H1 (cell line): ENCODE results near the gene ILF2. TPM values are rescaled to one million over a fixed set of nuclear protein-coding genes. Genes with fewer than 3 reads are reported as not detected.

ENCODE experiments used
- CTCF ChIA-PET: fragments of 300-600 bp; sonication (Branson Sonifier 250); formaldehyde crosslinking; loops from one replicate; lab custom pipeline; 2021; ENCODE audit not compliant: partially characterized antibody; lab: Charles Lee
- POLR2A ChIA-PET: fragments of 300-600 bp; sonication (Branson Sonifier 250); formaldehyde crosslinking; loops from one replicate; lab custom pipeline; 2021; ENCODE audit warnings: inconsistent platforms; ENCODE audit not compliant: partially characterized antibody; lab: Charles Lee
- DNase-seq, 2 experiments: peaks; one replicate each; pipeline versions ENCODE4 v3.0.0 to v3.0.0-alpha.2; 2010 to 2022; ENCODE audit warnings: low spot score in 2 of 2, low read depth in 1 of 2, mixed read lengths in 1 of 2
- FAIRE-seq: peaks from 2 replicates; lab custom pipeline; 2011; peaks lifted over from hg19 to GRCh38; lab: Jason Lieb, UNC
- H2AFZ ChIP-seq: 2 replicates; pipeline ENCODE4 v1.8.1; 2012; ENCODE audit warnings: low read length, inconsistent platforms
- H2AK5ac ChIP-seq: 2 replicates; pipeline ENCODE4 v1.6.1; 2013; ENCODE audit warnings: low read depth, low read length
- H2BK120ac ChIP-seq: replicated peaks from 2 replicates; pipeline ENCODE3; 2013; ENCODE audit warnings: low read depth, low read length, inconsistent platforms
- H2BK12ac ChIP-seq: 2 replicates; pipeline ENCODE4 v1.6.1; 2013; ENCODE audit warnings: low read depth, low read length
- H2BK15ac ChIP-seq: 2 replicates; pipeline ENCODE4 v1.6.1; 2013; ENCODE audit warnings: low read length
- H2BK20ac ChIP-seq: 2 replicates; pipeline ENCODE4 v1.6.1; 2013; ENCODE audit warnings: low read length
- H2BK5ac ChIP-seq: 2 replicates; pipeline ENCODE4 v1.6.1; 2013; ENCODE audit warnings: low read depth, low read length
- H3K14ac ChIP-seq: 2 replicates; pipeline ENCODE4 v1.6.1; 2013; ENCODE audit warnings: inconsistent platforms; ENCODE audit not compliant: insufficient read length
- H3K18ac ChIP-seq: 2 replicates; pipeline ENCODE4 v1.6.1; 2013; ENCODE audit warnings: low read length; ENCODE audit errors: extremely low read depth
- H3K23ac ChIP-seq: 2 replicates; pipeline ENCODE4 v1.6.1; 2013; ENCODE audit warnings: inconsistent platforms; ENCODE audit not compliant: insufficient read length
- H3K23me2 ChIP-seq: 2 replicates; pipeline ENCODE4 v1.6.1; 2013; ENCODE audit warnings: low read depth, low read length
- H3K27ac ChIP-seq: 2 replicates; pipeline ENCODE4 v1.6.1; 2011; ENCODE audit warnings: low read depth, low read length, inconsistent platforms
- H3K27me3 ChIP-seq, 4 experiments: replicated peaks in 1 of 4; 1 replicate in 1 of 4; 2 replicates in 3 of 4; pipeline versions ENCODE4 v1.6.1 to v1.8.1; 2011 to 2013; ENCODE audit warnings: low read length in 3 of 4, mild to moderate bottlenecking in 3 of 4, inconsistent platforms in 2 of 4, mixed read lengths in 2 of 4, moderate library complexity in 1 of 4; ENCODE audit not compliant: control insufficient read depth in 3 of 4, insufficient read depth in 3 of 4; ENCODE audit errors: extremely low read depth in 1 of 4
- H3K36me3 ChIP-seq, 4 experiments: 2 replicates each; pipeline versions ENCODE4 v1.6.1 to v1.8.1; 2011 to 2013; ENCODE audit warnings: mild to moderate bottlenecking in 4 of 4, low read length in 3 of 4, moderate library complexity in 2 of 4, control low read depth in 1 of 4, inconsistent platforms in 1 of 4; ENCODE audit not compliant: insufficient read depth in 4 of 4, control insufficient read depth in 2 of 4
- H3K4ac ChIP-seq: replicated peaks from 2 replicates; pipeline ENCODE3; 2013; ENCODE audit warnings: low read length, low read depth, mixed read lengths, inconsistent platforms; ENCODE audit not compliant: insufficient read length
- H3K4me1 ChIP-seq, 4 experiments: replicated peaks in 1 of 4; 1 replicate in 1 of 4; 2 replicates in 3 of 4; pipeline versions ENCODE4 v1.6.1 to v1.8.1; 2011 to 2013; ENCODE audit warnings: low read length in 3 of 4, inconsistent platforms in 2 of 4, mixed read lengths in 1 of 4; ENCODE audit not compliant: insufficient read depth in 4 of 4, control insufficient read depth in 3 of 4
- H3K4me2 ChIP-seq, 2 experiments: 2 replicates each; pipeline versions ENCODE4 v1.6.1 to v1.8.1; 2011 to 2013; ENCODE audit warnings: low read depth in 2 of 2, low read length in 2 of 2, control low read depth in 1 of 2, inconsistent platforms in 1 of 2, mild to moderate bottlenecking in 1 of 2; ENCODE audit not compliant: insufficient read depth in 1 of 2
- H3K4me3 ChIP-seq, 4 experiments: fragments of 200-600, 300-600 bp in 1 of 4; sonication (generic), shearing (Covaris generic), sonication (Bioruptor Twin) in 1 of 4; 2 replicates each; pipeline versions ENCODE4 v1.5.1 to v1.8.1; 2011 to 2016; ENCODE audit warnings: low read length in 4 of 4, low read depth in 3 of 4, control low read depth in 2 of 4, inconsistent platforms in 2 of 4, mild to moderate bottlenecking in 2 of 4, mixed read lengths in 1 of 4, moderate library complexity in 1 of 4; ENCODE audit not compliant: insufficient read depth in 2 of 4; ENCODE audit errors: extremely low read depth in 1 of 4
- H3K56ac ChIP-seq: replicated peaks from 2 replicates; pipeline ENCODE3; 2013; ENCODE audit warnings: low read depth, mild to moderate bottlenecking, mixed read lengths, low read length, inconsistent platforms; ENCODE audit not compliant: insufficient read length
- H3K79me1 ChIP-seq: 2 replicates; pipeline ENCODE4 v1.6.1; 2013; ENCODE audit warnings: low read depth, low read length, control low read depth
- H3K79me2 ChIP-seq, 2 experiments: 2 replicates each; pipeline versions ENCODE4 v1.6.1 to v1.8.1; 2012 to 2013; ENCODE audit warnings: low read length in 2 of 2, mild to moderate bottlenecking in 2 of 2, inconsistent platforms in 1 of 2; ENCODE audit not compliant: insufficient read depth in 2 of 2, control insufficient read depth in 1 of 2
- H3K9ac ChIP-seq, 4 experiments: replicated peaks in 1 of 4; 1 replicate in 1 of 4; 2 replicates in 3 of 4; pipeline versions ENCODE4 v1.6.1 to v1.8.1; 2011 to 2013; ENCODE audit warnings: low read depth in 3 of 4, low read length in 3 of 4, control low read depth in 2 of 4, mild to moderate bottlenecking in 2 of 4, moderate library complexity in 2 of 4, inconsistent platforms in 1 of 4; ENCODE audit errors: extremely low read depth in 1 of 4
- H3K9me3 ChIP-seq, 2 experiments: 2 replicates each; pipeline versions ENCODE4 v1.6.1 to v1.8.1; 2012 to 2013; ENCODE audit warnings: mild to moderate bottlenecking in 2 of 2, moderate library complexity in 2 of 2, control low read depth in 1 of 2, inconsistent platforms in 1 of 2, low read depth in 1 of 2, low read length in 1 of 2, mixed read lengths in 1 of 2; ENCODE audit not compliant: insufficient read depth in 2 of 2
- H4K20me1 ChIP-seq, 2 experiments: replicated peaks in 1 of 2; 2 replicates each; pipeline versions ENCODE3 to v1.8.1; 2011 to 2013; ENCODE audit warnings: inconsistent platforms in 2 of 2, low read length in 2 of 2, mild to moderate bottlenecking in 1 of 2; ENCODE audit not compliant: insufficient read depth in 2 of 2, control insufficient read depth in 1 of 2
- H4K5ac ChIP-seq: 2 replicates; pipeline ENCODE4 v1.6.1; 2013; ENCODE audit warnings: low read length, low read depth, mixed read lengths, inconsistent platforms; ENCODE audit not compliant: insufficient read length
- H4K8ac ChIP-seq: 2 replicates; pipeline ENCODE4 v1.8.0; 2013; ENCODE audit warnings: mild to moderate bottlenecking, moderate library complexity, low read length, inconsistent platforms; ENCODE audit not compliant: insufficient read depth; ENCODE audit errors: extremely low read depth
- H4K91ac ChIP-seq: replicated peaks from 2 replicates; pipeline ENCODE3; 2013; ENCODE audit warnings: low read length, mixed read lengths, inconsistent platforms; ENCODE audit not compliant: insufficient read length
- CBX8 ChIP-seq: fragments of 300-800, 300-1000 bp; sonication (generic); IDR thresholded peaks from 2 replicates; pipeline ENCODE4 v1.7.1; 2016; ENCODE audit warnings: low read depth, low read length, borderline replicate concordance
- E2F6 ChIP-seq: IDR thresholded peaks from 2 replicates; pipeline ENCODE4 v1.6.1; 2012; ENCODE audit warnings: inconsistent platforms
- GTF2F1 ChIP-seq: IDR thresholded peaks from 2 replicates; pipeline ENCODE4 v1.6.1; 2012; ENCODE audit warnings: low read depth, low read length, improper control_type of control experiment, borderline replicate concordance
- MAFK ChIP-seq: IDR thresholded peaks from 2 replicates; pipeline ENCODE4 v1.6.1; 2012; ENCODE audit warnings: low read depth, mild to moderate bottlenecking, improper control_type of control experiment, low read length
- PHF8 ChIP-seq: fragments of 200-600 bp; sonication (generic); conservative IDR thresholded peaks from 2 replicates; pipeline ENCODE4 v1.7.1; 2012; ENCODE audit warnings: low read depth, mild to moderate bottlenecking, inconsistent platforms, low read length, moderate library complexity
- SAP30 ChIP-seq: fragments of 300-600 bp; sonication (generic); IDR thresholded peaks from 2 replicates; pipeline ENCODE4 v1.7.1; 2012; ENCODE audit warnings: low read length, moderate library complexity, mild to moderate bottlenecking, inconsistent platforms; ENCODE audit not compliant: insufficient read depth, insufficient replicate concordance
- TCF12 ChIP-seq: IDR thresholded peaks from 2 replicates; pipeline ENCODE4 v1.6.1; 2011; ENCODE audit warnings: low read depth, mild to moderate bottlenecking, low read length
- WGBS, 2 experiments: shearing (Covaris generic) in 1 of 2; methylation state at CpG; one replicate each; pipeline versions ENCODE4 v1.1.6 to v1.1.7; 2013 to 2015; ENCODE audit warnings: low lambda C conversion rate in 2 of 2, mixed read lengths in 2 of 2, inconsistent platforms in 1 of 2, low coverage in 1 of 2, missing lambda C conversion rate in 1 of 2; ENCODE audit not compliant: insufficient replicate concordance in 2 of 2, insufficient coverage in 1 of 2, insufficient read length in 1 of 2; ENCODE audit errors: extremely low coverage in 1 of 2, missing lambda C conversion rate in 1 of 2; 5-methylcytosine and 5-hydroxymethylcytosine counted together
- polyA plus RNA-seq, 7 experiments: library from polyadenylated mRNA; depleted of rRNA in 3 of 7; stranded (reverse) in 5 of 7; unstranded in 2 of 7; fragments of >200 nt in 5 of 7; fragments of 200-250 nt in 2 of 7; gene quantifications; 1 replicate in 5 of 7; 2 replicates in 1 of 7; 4 replicates in 1 of 7; pipeline versions ENCODE4 v1.2.1 to v1.2.3, GENCODE V29; 2011 to 2013; ENCODE audit warnings: missing spikeins in 2 of 7, mixed read lengths in 2 of 7
- total RNA-seq: library from RNA; stranded (reverse); fragmentation: NEBNext Ultra II Directional; extraction: Animal tissue kit (Norgen Biotek cat#: 25700); gene quantifications from 2 replicates; pipeline ENCODE4 v1.2.1, GENCODE V29; 2021
- TF ChIP-seq, protein P1 (sequence below), 3 experiments: IDR thresholded peaks; 1 replicate in 2 of 3; 2 replicates in 1 of 3; pipeline versions ENCODE4 v1.5.1 to v1.6.1; 2011; ENCODE audit warnings: low read length in 3 of 3, mild to moderate bottlenecking in 3 of 3, inconsistent platforms in 2 of 3, low read depth in 1 of 3, moderate library complexity in 1 of 3; ENCODE audit not compliant: insufficient read depth in 1 of 3; ENCODE audit errors: control extremely low read depth in 1 of 3

ILF2 gene
- total and polyA plus RNA-seq, 2 of the 8 experiments (the other 6 are each of a cell fraction or from before 2014, with no cell fraction given), result 389 to 474 TPM

DNA sequence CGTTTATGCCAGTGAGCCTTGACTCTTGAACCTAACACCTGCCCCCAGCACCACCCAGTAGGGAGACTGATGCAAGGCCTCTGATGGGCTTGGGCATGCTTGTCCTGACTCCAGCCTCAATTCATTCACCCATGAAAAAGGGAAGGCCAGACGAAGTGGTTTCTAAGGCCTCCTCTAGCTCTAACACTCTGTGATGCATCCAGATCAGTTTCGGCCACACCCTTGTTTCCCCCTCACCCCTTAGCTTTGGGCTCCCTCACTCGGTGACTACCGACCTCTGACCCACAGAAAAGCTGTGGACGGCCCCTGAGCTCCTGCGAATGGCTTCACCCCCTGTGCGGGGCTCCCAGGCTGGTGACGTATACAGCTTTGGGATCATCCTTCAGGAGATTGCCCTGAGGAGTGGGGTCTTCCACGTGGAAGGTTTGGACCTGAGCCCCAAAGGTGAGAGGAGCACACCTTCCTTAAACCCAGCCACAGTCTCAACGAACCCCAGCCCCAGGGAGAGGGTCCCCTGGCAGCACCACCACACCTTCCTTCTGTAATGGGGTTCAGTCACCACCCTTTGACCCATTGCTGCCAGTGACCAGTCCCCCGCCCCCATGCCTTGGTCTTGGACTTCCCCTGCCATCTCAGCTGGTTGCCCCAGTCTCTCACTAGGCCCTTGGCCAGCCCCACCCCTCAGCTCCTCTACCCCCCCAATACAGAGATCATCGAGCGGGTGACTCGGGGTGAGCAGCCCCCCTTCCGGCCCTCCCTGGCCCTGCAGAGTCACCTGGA, 16.7 kb upstream of the ILF2 start:
- no peaks in the 10 kb centered on the region for H3K4me1 ChIP-seq
- H2BK15ac ChIP-seq, result no peak overlapping the region
- H2BK120ac ChIP-seq, result no peak overlapping the region
- no peaks in the 10 kb centered on the region; a peak in 1 of 4 replicates for H3K9me3 ChIP-seq
- no peaks in the 10 kb centered on the region for H3K23me2 ChIP-seq
- peaks cover 0 to 5% (median 4%) of the 10 kb centered on the region in 4 experiments; a peak in 2 of 8 replicates for H3K36me3 ChIP-seq
- DNase-seq (no peak), FAIRE-seq (no peak)
- H2BK20ac ChIP-seq, result no peak overlapping the region
- ChIA-PET CTCF (interaction anchor here (0.7 to 14.0 kb wide), 7 partner anchors 9 to 91 kb away, joined by 3 to 190 read pairs (median 7); partner anchors contain the start of gene NPR1), POLR2A (interaction anchor here (1.0 to 2.8 kb wide), 2 partner anchors 8 to 10 kb away, joined by 4 to 11 read pairs; no protein-coding TSS in a partner anchor)
- no peak overlapping the region for H3K4ac ChIP-seq
- no peak overlapping the region for H3K18ac ChIP-seq
- no peaks in the 10 kb centered on the region for H4K20me1 ChIP-seq
- H4K91ac ChIP-seq, result no peak overlapping the region
- H2AK5ac ChIP-seq, result no peak overlapping the region
- no peak overlapping the region for H3K9ac ChIP-seq
- no peaks in the 10 kb centered on the region for H3K79me2 ChIP-seq
- H3K56ac ChIP-seq, result no peak overlapping the region
- no peak overlapping the region for H4K8ac ChIP-seq
- no peaks in the 10 kb centered on the region for H3K79me1 ChIP-seq
- H2BK5ac ChIP-seq, result no peak overlapping the region
- H3K27ac ChIP-seq, result no peak overlapping the region
- no peaks in the 10 kb centered on the region for H3K27me3 ChIP-seq
- no peak overlapping the region for H3K4me2 ChIP-seq
- H2BK12ac ChIP-seq, result no peak overlapping the region
- no peak overlapping the region for H3K14ac ChIP-seq
- H3K23ac ChIP-seq, result no peak overlapping the region
- H2AFZ ChIP-seq, result no peak overlapping the region
- 86% methylated on average over 11 of the region's 16 CpGs; no CpG with 5 or more reads in 1 of the 2 experiments for WGBS, 2 experiments
- H3K4me3 ChIP-seq, result no peak overlapping the region
- no peak overlapping the region for H4K5ac ChIP-seq
- TF ChIP-seq E2F6, result no peak
- TF ChIP-seq, protein P1, sequence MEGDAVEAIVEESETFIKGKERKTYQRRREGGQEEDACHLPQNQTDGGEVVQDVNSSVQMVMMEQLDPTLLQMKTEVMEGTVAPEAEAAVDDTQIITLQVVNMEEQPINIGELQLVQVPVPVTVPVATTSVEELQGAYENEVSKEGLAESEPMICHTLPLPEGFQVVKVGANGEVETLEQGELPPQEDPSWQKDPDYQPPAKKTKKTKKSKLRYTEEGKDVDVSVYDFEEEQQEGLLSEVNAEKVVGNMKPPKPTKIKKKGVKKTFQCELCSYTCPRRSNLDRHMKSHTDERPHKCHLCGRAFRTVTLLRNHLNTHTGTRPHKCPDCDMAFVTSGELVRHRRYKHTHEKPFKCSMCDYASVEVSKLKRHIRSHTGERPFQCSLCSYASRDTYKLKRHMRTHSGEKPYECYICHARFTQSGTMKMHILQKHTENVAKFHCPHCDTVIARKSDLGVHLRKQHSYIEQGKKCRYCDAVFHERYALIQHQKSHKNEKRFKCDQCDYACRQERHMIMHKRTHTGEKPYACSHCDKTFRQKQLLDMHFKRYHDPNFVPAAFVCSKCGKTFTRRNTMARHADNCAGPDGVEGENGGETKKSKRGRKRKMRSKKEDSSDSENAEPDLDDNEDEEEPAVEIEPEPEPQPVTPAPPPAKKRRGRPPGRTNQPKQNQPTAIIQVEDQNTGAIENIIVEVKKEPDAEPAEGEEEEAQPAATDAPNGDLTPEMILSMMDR (IDR thresholded peaks at IDR 0.05; ENCODE audit: control extremely low read depth in 1 of 3, insufficient read depth in 1 of 3, low read depth in 1 of 3, low read length in 3 of 3), result no peak
- no peak for TF ChIP-seq TCF12
- TF ChIP-seq MAFK, result no peak
- no peak for TF ChIP-seq GTF2F1
- TF ChIP-seq CBX8, result no peak
- TF ChIP-seq SAP30, result no peak
- TF ChIP-seq PHF8, result no peak
